ENCODE data around the gene TMEM248.
"Not testable (repeated sequence)": the region's sequence is repeated elsewhere in the genome, so short reads cannot be mapped to it uniquely, and the experiment has no call there.

The TMEM248 gene

DNA sequence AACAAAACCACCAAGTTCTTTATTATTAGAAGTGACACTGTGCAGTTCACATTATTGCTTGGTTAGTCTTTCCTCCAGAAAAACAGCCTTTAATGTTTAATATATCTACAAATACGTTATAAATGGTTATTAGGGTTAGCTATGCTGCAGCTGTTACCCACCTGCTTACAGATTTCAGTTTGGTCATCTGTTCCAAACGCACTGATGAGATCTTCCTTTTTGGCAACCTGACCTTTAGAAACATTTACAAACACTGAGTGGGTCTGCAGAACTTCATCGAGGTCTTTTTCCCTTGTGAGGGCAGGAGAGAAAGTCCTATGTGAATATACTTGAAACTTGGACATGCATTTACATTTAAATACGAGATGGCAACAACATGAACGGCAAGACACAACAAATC, 73.0 kb downstream of the TMEM248 start:
- Histone ChIP-seq H3K27ac (ENCODE audit: low read depth in 2 of 2, low read length in 2 of 2) (peak overlapping the region; percentile 98 to 99), H3K4me3 (ENCODE audit: low read length in 2 of 2) (peak overlapping the region; percentile 84 to 88), H3K9ac (ENCODE audit: low read depth in 1 of 2, low read length in 2 of 2) (peak overlapping the region in 1 of 2 donors; percentile 95), H3K36me3 (ENCODE audit: control insufficient read depth in 2 of 2, insufficient read depth in 2 of 2, low read length in 2 of 2) (peaks cover 6 to 12% of the 10 kb centered on the region in 2 donors)
- H3K9me3 ChIP-seq (ENCODE audit: control insufficient read depth in 2 of 2, low read length in 2 of 2); H3K27me3 ChIP-seq (ENCODE audit: control insufficient read depth in 2 of 2, insufficient read depth in 2 of 2, low read length in 2 of 2); H3K4me1 ChIP-seq (ENCODE audit: control insufficient read depth in 2 of 2, insufficient read depth in 2 of 2, low read length in 2 of 2): not testable (repeated sequence)

DNA sequence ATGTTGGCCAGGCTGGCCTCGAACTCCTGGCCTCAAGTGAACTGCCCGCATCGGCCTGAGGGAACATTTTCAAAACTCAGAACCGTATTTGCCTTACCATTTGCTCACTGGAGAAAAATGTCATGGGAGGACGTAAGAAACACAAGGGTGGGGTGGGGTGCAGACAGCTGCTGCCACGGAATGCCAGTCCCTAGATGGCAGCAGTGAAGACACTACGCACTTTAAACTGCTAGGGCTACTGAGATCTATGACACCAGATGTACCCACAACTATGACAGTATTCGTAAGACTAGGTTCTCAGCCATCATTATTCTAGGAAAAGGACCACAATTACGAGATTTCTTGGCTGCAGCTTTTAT, 73.6 kb downstream of the TMEM248 start:
- Histone ChIP-seq H3K36me3 (ENCODE audit: control insufficient read depth in 2 of 2, insufficient read depth in 2 of 2, low read length in 2 of 2) (peaks cover 6 to 12% of the 10 kb centered on the region in 2 donors), H3K4me3 (ENCODE audit: low read length in 2 of 2) (peak overlapping the region; percentile 84 to 88), H3K9ac (ENCODE audit: low read depth in 1 of 2, low read length in 2 of 2) (peak overlapping the region; percentile 95 to 97), H3K27ac (ENCODE audit: low read depth in 2 of 2, low read length in 2 of 2) (peak overlapping the region; percentile 98 to 99)
- not testable (repeated sequence) for H3K9me3 ChIP-seq (ENCODE audit: control insufficient read depth in 2 of 2, low read length in 2 of 2); H3K4me1 ChIP-seq (ENCODE audit: control insufficient read depth in 2 of 2, insufficient read depth in 2 of 2, low read length in 2 of 2); H3K27me3 ChIP-seq (ENCODE audit: control insufficient read depth in 2 of 2, insufficient read depth in 2 of 2, low read length in 2 of 2)

DNA sequence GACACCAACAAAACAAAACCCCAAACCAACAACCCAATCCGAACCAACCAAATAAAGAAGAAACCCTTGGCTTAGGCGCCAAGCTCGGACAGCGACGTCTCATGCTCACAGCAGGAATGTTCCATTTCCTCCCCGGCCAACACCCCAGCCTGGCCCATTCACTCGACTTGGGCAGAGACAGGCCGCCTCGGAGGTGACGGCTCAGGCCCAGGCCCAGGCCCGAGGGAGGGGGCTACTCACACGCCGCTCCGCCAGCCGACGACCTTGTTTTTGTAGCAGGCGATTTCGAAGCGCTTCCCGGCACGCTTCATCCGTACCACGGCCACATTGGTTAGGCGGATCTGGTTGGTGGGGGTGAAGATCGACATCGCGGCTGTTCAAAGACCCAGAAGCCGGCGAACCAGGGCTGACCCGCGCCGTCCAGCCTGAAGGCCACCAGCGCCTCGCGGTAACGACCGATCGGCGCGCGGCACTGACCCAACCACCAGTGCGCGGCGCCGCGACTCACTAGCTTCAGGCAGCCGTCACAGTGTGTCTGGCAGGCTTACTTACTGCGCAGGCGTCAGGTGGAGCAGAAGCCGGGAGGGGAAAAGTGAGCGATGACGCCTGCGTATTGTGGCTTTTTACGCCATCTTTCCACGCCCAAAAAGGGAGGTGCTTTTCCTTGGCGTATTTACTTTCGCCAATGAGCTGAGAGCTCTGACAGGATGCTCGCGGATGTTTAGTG, 74.2 kb downstream of the TMEM248 start, which contains the start of gene SBDS:
SBDS (minus strand) TSS at position 537 of the 727 bp plus-strand sequence; CDS start at position 368, 169 bp downstream.
- H3K36me3 ChIP-seq (ENCODE audit: control insufficient read depth in 2 of 2, insufficient read depth in 2 of 2, low read length in 2 of 2): peaks cover 6 to 11% of the 10 kb centered on the region in 2 donors
- H3K4me1 ChIP-seq (ENCODE audit: control insufficient read depth in 2 of 2, insufficient read depth in 2 of 2, low read length in 2 of 2): not testable (repeated sequence)

GRCh38 chr7:66996444-66997191, 75.6 kb downstream of the TMEM248 start, which contains the start of gene TYW1:
Gene TYW1 (plus strand): TSS chr7:66996833. CDS start chr7:66996979, 146 bp downstream.
- peak within 1 kb of the TSS; percentile 86 to 96 for H3K4me3 ChIP-seq (ENCODE audit: low read length in 2 of 2)
- H3K36me3 ChIP-seq (ENCODE audit: control insufficient read depth in 2 of 2, insufficient read depth in 2 of 2, low read length in 2 of 2): peaks cover 5 to 10% of the 10 kb centered on the region in 2 donors
- H3K27me3 ChIP-seq (ENCODE audit: control insufficient read depth in 2 of 2, insufficient read depth in 2 of 2, low read length in 2 of 2); H3K9me3 ChIP-seq (ENCODE audit: control insufficient read depth in 2 of 2, low read length in 2 of 2); H3K4me1 ChIP-seq (ENCODE audit: control insufficient read depth in 2 of 2, insufficient read depth in 2 of 2, low read length in 2 of 2): not testable (repeated sequence)
- peak within 1 kb of the TSS; percentile 72 to 84 for H3K27ac ChIP-seq (ENCODE audit: low read depth in 2 of 2, low read length in 2 of 2)
- peak within 1 kb of the TSS; percentile 79 to 80 for H3K9ac ChIP-seq (ENCODE audit: low read depth in 1 of 2, low read length in 2 of 2)

More for the DNA sequence above, 74.2 kb downstream of the TMEM248 start, which contains the start of gene SBDS:
- Histone ChIP-seq H3K4me3 (ENCODE audit: low read length in 2 of 2) (peak within 1 kb of the TSS; percentile 84 to 88), H3K27ac (ENCODE audit: low read depth in 2 of 2, low read length in 2 of 2) (peak within 1 kb of the TSS; percentile 98 to 99), H3K9ac (ENCODE audit: low read depth in 1 of 2, low read length in 2 of 2) (peak within 1 kb of the TSS; percentile 95 to 97)
- H3K27me3 ChIP-seq (ENCODE audit: control insufficient read depth in 2 of 2, insufficient read depth in 2 of 2, low read length in 2 of 2); H3K9me3 ChIP-seq (ENCODE audit: control insufficient read depth in 2 of 2, low read length in 2 of 2): not testable (repeated sequence)

GRCh38 chr7:67000601-67001258, 79.7 kb downstream of the TMEM248 start:
- H3K27ac ChIP-seq (ENCODE audit: low read depth in 2 of 2, low read length in 2 of 2); H3K27me3 ChIP-seq (ENCODE audit: control insufficient read depth in 2 of 2, insufficient read depth in 2 of 2, low read length in 2 of 2); H3K4me1 ChIP-seq (ENCODE audit: control insufficient read depth in 2 of 2, insufficient read depth in 2 of 2, low read length in 2 of 2); H3K9me3 ChIP-seq (ENCODE audit: control insufficient read depth in 2 of 2, low read length in 2 of 2); H3K9ac ChIP-seq (ENCODE audit: low read depth in 1 of 2, low read length in 2 of 2); H3K4me3 ChIP-seq (ENCODE audit: low read length in 2 of 2): not testable (repeated sequence)
- H3K36me3 ChIP-seq (ENCODE audit: control insufficient read depth in 2 of 2, insufficient read depth in 2 of 2, low read length in 2 of 2): peaks cover 0 to 10% of the 10 kb centered on the region in 2 donors

DNA sequence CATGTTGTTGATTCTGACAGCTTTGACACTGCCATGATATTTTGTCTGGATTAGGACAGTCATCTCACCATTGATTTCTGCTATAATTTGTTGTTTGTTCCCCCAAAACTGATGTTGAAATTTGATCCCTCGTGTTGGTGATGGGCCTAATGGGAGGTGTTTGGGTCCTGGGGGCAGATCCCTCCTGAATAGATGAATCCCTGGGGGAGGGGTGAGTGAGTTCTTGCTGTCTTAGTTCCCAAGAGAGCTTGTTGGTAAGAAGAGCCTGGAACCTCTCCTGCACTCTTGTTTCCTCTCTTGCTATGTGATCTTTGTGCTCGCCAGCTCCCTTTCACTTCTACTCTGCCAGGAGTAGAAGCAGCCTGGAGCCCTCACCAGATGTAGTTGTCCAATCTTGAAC, 83.1 kb downstream of the TMEM248 start:
- peaks cover 0 to 21% of the 10 kb centered on the region in 2 donors for H3K36me3 ChIP-seq (ENCODE audit: control insufficient read depth in 2 of 2, insufficient read depth in 2 of 2, low read length in 2 of 2)
- not testable (repeated sequence) for H3K27me3 ChIP-seq (ENCODE audit: control insufficient read depth in 2 of 2, insufficient read depth in 2 of 2, low read length in 2 of 2); H3K4me1 ChIP-seq (ENCODE audit: control insufficient read depth in 2 of 2, insufficient read depth in 2 of 2, low read length in 2 of 2); H3K9ac ChIP-seq (ENCODE audit: low read depth in 1 of 2, low read length in 2 of 2); H3K9me3 ChIP-seq (ENCODE audit: control insufficient read depth in 2 of 2, low read length in 2 of 2); H3K27ac ChIP-seq (ENCODE audit: low read depth in 2 of 2, low read length in 2 of 2); H3K4me3 ChIP-seq (ENCODE audit: low read length in 2 of 2)

DNA sequence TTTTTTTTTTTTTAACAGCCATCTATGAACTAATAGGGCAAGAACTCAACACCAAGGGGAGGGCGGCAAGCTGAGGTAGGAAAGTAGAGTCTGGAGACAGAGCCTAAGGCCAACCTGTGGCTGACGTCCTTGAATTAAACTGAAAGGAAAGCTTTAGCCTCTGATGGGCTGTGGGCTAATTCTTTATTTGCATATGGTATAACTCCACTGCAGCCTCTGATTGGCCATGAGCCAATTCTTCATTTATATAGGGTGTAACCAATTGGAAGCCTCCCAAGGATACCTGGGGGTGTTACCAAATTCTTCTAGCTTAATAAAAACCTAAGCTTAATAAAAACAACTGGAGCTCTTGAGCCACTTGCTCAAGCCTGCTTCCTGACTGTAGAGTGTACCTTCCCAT, 85.9 kb downstream of the TMEM248 start:
- Histone ChIP-seq H3K9ac (ENCODE audit: low read depth in 1 of 2, low read length in 2 of 2) (no peak overlapping the region), H3K4me1 (ENCODE audit: control insufficient read depth in 2 of 2, insufficient read depth in 2 of 2, low read length in 2 of 2) (no peaks in the 10 kb centered on the region), H3K36me3 (ENCODE audit: control insufficient read depth in 2 of 2, insufficient read depth in 2 of 2, low read length in 2 of 2) (peaks cover 3 to 30% of the 10 kb centered on the region in 2 donors), H3K27ac (ENCODE audit: low read depth in 2 of 2, low read length in 2 of 2) (no peak overlapping the region), H3K27me3 (ENCODE audit: control insufficient read depth in 2 of 2, insufficient read depth in 2 of 2, low read length in 2 of 2) (no peaks in the 10 kb centered on the region), H3K4me3 (ENCODE audit: low read length in 2 of 2) (no peak overlapping the region), H3K9me3 (ENCODE audit: control insufficient read depth in 2 of 2, low read length in 2 of 2) (no peaks in the 10 kb centered on the region)
